ENCODE results near the gene SIGLEC7.

The SIGLEC7 gene

DNA sequence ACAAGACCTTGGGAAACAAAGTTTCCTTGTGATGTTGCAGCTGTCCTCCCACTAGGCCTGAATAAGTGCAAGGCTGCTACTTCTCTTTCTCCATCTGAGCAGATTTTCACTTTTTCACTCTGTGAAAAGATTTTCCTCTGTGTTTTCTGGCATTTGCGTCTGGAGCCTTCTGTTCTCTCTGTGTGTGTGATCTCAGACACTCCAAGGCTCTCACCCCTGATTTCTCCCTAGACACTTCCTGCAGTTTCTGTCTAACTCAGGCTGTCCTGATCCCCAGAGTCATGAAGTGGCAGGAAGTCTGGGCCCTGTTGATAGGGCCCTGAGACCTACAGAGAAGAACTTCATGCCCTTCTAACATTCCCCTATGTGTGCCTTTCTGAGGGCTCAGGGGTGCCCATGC is 37.2 kb downstream of the SIGLEC7 start:
- DNase-seq, result no peak

GRCh38 chr19:51181377-51181912 is 39.3 kb downstream of the SIGLEC7 start:
- DNase-seq, result no peak

GRCh38 chr19:51181913-51182419 is 39.9 kb downstream of the SIGLEC7 start:
- no peak for DNase-seq

DNA sequence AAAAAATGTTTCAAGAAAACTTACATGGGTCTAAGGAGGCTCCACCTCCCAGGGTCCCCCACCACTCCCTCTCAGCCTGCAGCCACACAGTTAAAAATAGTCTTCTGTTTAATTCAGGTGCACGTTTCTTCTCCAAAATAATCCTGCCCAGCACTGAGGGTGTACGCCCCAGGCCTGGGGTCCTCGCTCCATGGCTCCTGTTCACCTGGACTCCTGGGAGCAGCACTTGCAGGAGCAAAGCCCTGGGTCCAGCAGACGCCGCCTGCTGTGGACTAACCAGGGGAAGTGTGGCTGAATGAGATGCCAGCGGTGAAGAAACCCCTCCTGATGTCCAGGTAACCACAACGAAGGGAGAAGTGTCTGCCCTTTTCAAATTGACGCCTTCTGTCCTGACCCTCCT is 41.5 kb downstream of the SIGLEC7 start:
- DNase-seq, result no peak

DNA sequence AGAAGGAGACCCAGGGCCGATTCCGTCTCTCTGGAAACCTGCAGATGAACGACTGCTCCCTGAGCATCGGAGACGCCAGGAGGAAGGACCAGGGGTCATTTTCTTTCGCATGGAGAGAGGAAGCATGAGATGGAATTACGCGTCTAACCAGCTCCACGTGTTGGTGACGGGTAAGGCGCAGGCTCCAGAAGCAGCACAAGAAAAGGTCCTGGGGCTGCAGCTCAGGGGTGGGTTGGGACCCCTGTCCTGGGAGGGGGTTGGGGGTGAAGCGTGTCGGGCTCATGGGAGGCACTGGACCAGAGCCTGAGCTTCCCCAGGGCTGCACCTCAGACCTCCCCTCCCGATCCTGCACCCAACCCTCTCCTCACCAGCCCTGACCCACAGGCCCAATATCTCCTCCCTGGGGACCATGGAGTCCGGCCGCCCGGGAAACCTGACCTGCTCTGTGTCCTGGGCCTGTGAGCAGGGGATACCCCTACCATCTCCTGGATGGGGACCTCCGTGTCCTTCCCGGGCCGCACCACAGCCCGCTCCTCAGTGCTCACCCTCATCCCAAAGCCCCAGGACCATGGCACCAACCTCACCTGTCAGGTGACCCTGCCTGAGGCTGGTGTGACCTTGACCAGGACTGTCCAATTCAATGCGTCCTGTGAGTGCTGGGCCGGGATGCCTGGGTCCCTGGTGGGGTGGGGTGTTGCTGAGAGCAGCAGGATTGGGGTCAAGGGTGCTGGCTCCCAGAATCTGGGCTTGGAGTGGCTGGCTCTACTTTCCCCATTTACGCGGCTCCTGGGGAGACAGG is 43.2 kb downstream of the SIGLEC7 start:
- no peak for DNase-seq

DNA sequence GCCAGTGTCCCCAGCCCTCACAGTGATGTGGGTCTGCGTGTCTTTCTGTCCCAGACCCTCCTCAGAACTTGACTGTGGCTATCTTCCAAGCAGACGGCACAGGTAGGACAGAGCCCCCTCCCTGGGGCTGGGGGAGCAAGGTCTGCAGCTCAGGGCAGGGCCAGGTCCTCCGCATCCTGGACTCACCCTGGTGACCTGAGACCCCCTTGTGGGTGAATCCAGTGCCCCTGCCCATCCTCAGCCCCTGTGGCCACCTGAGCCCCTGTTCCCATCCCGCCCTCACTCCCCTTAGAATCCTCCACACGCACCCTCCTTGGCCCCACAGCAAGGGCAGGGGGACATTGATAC is 43.7 kb downstream of the SIGLEC7 start:
- DNase-seq, result no peak

DNA sequence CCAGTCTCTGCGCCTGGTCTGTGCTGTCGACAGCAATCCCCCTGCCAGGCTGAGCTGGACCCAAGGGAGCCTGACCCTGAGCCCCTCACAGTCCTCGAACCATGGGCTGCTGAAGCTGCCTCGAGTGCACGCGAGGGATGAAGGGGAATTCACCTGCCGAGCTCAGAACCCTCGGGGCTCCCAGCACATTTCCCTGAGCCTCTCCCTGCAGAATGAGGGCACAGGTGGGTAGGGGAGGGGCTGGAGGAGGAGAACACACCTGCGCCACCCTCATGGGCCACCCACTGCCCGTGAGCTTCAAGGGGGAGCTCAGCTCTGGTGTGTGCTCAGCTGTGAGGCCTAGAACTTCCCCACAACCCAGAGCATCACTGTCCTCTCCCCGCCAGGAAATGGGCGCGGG is 44.2 kb downstream of the SIGLEC7 start:
- no peak for DNase-seq

- no peak for DNase-seq
Measured at GRCh38 chr19:51187395-51188226, 45.5 kb downstream of the SIGLEC7 start.

DNA sequence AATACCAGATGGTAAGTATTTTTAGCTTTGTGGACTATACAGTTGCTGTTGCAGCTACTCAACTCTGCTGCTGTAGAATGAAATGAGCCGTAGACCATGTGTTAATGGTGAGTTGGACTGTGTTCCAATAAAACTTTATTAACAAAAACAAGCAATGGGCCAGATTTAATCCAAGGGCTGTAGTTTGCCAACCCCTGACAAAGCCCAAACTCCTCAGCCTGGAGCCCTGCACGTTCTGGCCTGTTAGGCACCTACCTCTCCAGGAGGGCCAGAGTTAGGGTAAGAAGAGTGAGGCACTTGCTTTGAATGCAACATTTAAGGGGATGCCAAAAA is 46.1 kb downstream of the SIGLEC7 start:
- DNase-seq, result no peak

DNA sequence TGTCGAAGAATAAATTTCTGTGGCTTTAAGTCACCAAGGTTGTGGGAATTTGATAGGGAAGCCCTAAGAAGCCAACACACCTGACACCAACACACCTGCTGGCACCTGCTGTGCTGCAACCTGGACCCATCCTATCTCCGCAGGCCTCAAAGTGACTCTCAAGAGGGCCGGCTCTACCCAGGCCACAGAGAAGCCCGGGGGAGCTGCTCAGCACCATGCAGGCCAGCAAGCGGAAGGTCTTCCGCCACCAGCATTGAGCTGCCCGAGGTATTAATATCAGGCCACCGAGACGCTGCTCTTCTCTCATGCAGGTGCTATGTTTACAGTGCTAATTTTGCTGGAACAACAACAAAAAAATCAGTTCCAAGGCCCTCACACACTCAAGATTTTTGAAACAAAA is 50.6 kb downstream of the SIGLEC7 start:
- DNase-seq, result no peak

- no peak for DNase-seq
Measured at GRCh38 chr19:51194527-51195315, 52.6 kb downstream of the SIGLEC7 start.

DNA sequence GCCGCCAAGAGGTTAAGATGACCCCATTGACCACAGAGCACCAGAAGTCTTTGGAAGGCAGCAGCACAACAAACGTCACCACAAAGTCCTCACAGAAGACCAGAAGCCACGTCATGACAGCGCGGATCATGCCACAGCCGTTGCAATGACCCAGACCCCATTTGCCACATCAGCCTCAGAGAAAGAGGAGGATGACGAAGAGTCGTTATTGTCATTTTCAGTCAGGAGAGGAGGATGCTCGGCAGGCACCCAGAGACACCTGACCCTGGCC is 53.1 kb downstream of the SIGLEC7 start:
- no peak for DNase-seq

DNA sequence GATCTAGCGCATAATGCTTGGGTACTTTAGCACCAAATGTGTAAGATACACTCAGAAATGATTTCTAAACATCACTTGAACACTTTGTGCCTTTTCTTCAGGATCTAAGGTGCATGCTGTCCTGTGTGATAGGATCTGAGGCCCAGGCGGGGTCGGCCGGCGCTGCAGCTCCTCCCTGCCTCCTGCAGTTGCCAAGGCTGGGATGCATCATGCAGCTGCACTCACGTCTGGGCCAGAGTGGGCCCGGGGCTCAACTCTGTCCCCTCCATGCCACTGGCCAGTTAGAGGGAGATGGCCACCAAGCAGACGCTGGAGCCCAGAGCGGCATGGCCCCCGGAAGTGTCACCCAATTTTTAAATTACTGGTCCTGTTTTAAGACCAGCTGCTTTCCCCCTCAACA is 53.5 kb downstream of the SIGLEC7 start:
- no peak for DNase-seq

DNA sequence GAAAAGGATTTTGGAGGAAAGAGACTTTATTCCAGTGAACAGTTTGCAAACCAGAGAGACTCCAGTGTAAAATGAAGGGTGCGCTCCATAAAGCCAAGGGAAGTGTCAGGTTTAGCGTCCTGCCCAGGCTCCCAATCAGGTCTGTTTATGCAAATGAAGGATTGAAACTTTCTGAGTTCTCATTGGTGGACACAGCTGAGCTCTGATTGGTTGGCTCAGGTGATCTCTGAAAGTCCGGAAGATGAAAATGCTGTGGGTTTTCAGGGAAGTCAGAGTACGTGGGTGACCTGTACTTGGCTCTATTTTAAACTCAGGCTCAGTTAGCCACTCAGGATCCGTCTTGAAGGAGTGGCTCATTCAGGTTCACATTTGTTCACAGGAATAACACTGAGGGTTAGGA is 54.1 kb downstream of the SIGLEC7 start:
- DNase-seq, result no peak

DNA sequence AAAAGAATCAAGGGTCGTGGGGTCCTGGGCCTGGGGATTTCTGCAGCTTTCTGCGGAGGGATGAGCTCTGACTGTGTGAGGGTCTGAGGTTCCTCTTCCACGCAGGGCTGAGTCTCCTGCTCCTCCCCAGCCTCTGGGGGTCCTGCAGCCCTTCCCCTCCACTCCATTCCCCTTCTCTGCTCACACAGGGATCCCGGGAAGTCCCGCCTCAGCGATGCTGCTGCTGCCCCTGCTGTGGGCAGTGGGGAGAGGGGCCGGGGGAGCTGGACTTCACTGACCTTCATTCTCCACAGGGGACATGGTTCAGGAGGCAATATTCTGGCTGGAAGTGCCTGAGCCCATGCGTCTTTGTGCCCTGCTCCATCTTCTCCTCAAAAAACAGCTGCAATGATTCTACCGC is 56.5 kb downstream of the SIGLEC7 start:
- no peak for DNase-seq

- DNase-seq, result no peak
Measured at GRCh38 chr19:51200071-51200666, 58.1 kb downstream of the SIGLEC7 start.

DNA sequence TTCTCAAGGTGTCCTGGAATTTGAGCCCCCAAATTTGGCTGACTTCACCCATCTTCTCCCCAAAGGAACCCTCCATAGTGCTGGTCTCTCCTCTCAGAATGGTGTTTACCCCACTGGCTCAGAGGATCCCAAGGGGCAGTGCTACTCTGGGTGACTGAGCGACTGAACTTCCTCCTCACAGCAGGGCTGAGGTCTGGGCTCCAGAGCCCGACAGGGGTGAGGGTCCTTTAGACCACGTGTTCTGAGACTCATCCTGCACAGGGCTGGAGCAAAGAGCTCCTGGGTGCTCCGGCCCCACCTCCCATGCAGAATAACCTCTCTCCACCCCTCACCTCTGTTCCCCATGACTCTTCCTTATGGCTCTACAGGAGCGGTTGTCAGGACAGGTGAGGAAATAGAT is 59.6 kb downstream of the SIGLEC7 start:
- DNase-seq, result no peak
